Measurements from ENCODE around the gene LGR6. TPM values are rescaled to one million over a fixed set of nuclear protein-coding genes. Genes with fewer than 3 reads are reported as not detected.

LGR6 gene
- polyA plus RNA-seq, 1 donor from 2014 or later = not detected

DNA sequence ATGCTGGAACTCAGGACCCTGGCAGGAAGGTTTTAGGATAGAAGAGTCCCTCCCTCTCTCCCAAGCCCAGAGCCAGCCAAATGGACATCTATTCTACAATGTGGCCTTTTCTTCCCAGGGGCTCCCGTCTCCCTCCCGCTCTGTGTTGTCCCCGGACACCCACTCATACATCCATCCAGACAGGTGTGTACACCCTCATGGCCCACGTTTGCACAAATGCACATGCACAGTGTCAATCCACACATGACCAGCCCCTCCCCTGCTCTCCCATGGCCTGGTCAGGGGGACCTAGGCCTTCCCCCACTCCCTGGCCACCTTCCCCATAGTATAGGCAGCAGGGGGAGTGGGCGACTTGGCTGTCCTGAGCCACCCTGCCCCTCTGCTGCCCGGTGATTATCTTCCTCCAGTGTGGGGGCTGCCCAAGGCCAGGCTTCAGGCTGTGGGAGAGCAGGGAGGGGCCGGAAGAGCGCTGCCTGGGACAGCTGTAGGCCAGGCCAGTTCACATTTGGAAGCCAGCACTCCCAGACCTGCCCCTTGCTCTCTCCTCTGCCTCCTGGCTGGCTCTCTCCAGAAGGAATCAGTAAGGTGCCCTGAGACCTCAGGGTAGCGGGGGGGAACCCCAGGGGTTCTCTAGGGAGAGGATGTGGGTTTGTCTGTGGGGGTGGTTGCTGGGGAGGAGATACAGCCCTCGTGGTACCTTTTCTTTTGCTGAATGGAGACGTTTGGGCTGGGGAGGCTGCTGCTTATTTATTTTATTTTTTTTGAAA is 29.1 kb upstream of the LGR6 start:
- H3K4me2 ChIP-seq (ENCODE audit: low read length) = no peak overlapping the region
- no peaks in the 10 kb centered on the region for H3K9me3 ChIP-seq (ENCODE audit: low read length)
- no peaks in the 10 kb centered on the region for H4K20me1 ChIP-seq (ENCODE audit: insufficient read depth)
- H3K79me2 ChIP-seq (replicated peaks; ENCODE audit: insufficient read depth, low read length) = no peaks in the 10 kb centered on the region
- no peak overlapping the region for H3K9ac ChIP-seq (ENCODE audit: low read length)
- H3K4me3 ChIP-seq (ENCODE audit: low read length) = no peak overlapping the region
- TF ChIP-seq CTCF (IDR thresholded peaks at IDR 0.05; ENCODE audit: poor library complexity, severe bottlenecking) (no peak), EP300 (conservative IDR thresholded peaks at IDR 0.05; ENCODE audit: poor library complexity, severe bottlenecking) (no peak), POLR2AphosphoS5 (IDR thresholded peaks at IDR 0.05) (no peak), MXI1 (conservative IDR thresholded peaks at IDR 0.05; ENCODE audit: poor library complexity, severe bottlenecking) (no peak), RAD21 (conservative IDR thresholded peaks at IDR 0.05) (no peak), SMC3 (conservative IDR thresholded peaks at IDR 0.05; ENCODE audit: poor library complexity) (no peak), EZH2 (IDR thresholded peaks at IDR 0.05; ENCODE audit: borderline replicate concordance, insufficient read depth, low read length, poor library complexity, severe bottlenecking) (no peak), TAF1 (IDR thresholded peaks at IDR 0.05; ENCODE audit: low read depth) (no peak)
- TF ChIP-seq, protein P1, sequence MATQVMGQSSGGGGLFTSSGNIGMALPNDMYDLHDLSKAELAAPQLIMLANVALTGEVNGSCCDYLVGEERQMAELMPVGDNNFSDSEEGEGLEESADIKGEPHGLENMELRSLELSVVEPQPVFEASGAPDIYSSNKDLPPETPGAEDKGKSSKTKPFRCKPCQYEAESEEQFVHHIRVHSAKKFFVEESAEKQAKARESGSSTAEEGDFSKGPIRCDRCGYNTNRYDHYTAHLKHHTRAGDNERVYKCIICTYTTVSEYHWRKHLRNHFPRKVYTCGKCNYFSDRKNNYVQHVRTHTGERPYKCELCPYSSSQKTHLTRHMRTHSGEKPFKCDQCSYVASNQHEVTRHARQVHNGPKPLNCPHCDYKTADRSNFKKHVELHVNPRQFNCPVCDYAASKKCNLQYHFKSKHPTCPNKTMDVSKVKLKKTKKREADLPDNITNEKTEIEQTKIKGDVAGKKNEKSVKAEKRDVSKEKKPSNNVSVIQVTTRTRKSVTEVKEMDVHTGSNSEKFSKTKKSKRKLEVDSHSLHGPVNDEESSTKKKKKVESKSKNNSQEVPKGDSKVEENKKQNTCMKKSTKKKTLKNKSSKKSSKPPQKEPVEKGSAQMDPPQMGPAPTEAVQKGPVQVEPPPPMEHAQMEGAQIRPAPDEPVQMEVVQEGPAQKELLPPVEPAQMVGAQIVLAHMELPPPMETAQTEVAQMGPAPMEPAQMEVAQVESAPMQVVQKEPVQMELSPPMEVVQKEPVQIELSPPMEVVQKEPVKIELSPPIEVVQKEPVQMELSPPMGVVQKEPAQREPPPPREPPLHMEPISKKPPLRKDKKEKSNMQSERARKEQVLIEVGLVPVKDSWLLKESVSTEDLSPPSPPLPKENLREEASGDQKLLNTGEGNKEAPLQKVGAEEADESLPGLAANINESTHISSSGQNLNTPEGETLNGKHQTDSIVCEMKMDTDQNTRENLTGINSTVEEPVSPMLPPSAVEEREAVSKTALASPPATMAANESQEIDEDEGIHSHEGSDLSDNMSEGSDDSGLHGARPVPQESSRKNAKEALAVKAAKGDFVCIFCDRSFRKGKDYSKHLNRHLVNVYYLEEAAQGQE (IDR thresholded peaks at IDR 0.05; ENCODE audit: borderline replicate concordance) = no peak
- H3K27me3 ChIP-seq (ENCODE audit: insufficient read depth, low read depth, low read length) = no peaks in the 10 kb centered on the region
- no peaks in the 10 kb centered on the region for H3F3A ChIP-seq (ENCODE audit: insufficient read depth, low read length, poor library complexity, severe bottlenecking)
- no peak overlapping the region for H3K27ac ChIP-seq (ENCODE audit: low read length)
- no peaks in the 10 kb centered on the region for H3K9me2 ChIP-seq (ENCODE audit: insufficient read depth, low read length)
- H3K36me3 ChIP-seq (ENCODE audit: insufficient read depth, low read length) = no peaks in the 10 kb centered on the region
- H2AFZ ChIP-seq (ENCODE audit: low read depth, low read length) = no peak overlapping the region

- no peaks in the 10 kb centered on the region for H3K9me3 ChIP-seq (ENCODE audit: low read length)
- H3K4me3 ChIP-seq (ENCODE audit: low read length) = no peak overlapping the region
- TF ChIP-seq MXI1 (conservative IDR thresholded peaks at IDR 0.05; ENCODE audit: poor library complexity, severe bottlenecking) = no peak
- TF ChIP-seq POLR2AphosphoS5 (IDR thresholded peaks at IDR 0.05) = no peak
- no peak for TF ChIP-seq SMC3 (conservative IDR thresholded peaks at IDR 0.05; ENCODE audit: poor library complexity)
- TF ChIP-seq CTCF (IDR thresholded peaks at IDR 0.05; ENCODE audit: poor library complexity, severe bottlenecking) = no peak
- TF ChIP-seq, protein P1 (IDR thresholded peaks at IDR 0.05; ENCODE audit: borderline replicate concordance) = no peak
- TF ChIP-seq EZH2 (IDR thresholded peaks at IDR 0.05; ENCODE audit: borderline replicate concordance, insufficient read depth, low read length, poor library complexity, severe bottlenecking) = no peak
- no peak for TF ChIP-seq TAF1 (IDR thresholded peaks at IDR 0.05; ENCODE audit: low read depth)
- no peak for TF ChIP-seq RAD21 (conservative IDR thresholded peaks at IDR 0.05)
- no peak for TF ChIP-seq EP300 (conservative IDR thresholded peaks at IDR 0.05; ENCODE audit: poor library complexity, severe bottlenecking)
- H3K4me2 ChIP-seq (ENCODE audit: low read length) = no peak overlapping the region
- H3K27ac ChIP-seq (ENCODE audit: low read length) = no peak overlapping the region
- no peaks in the 10 kb centered on the region for H3K79me2 ChIP-seq (replicated peaks; ENCODE audit: insufficient read depth, low read length)
- H3K27me3 ChIP-seq (ENCODE audit: insufficient read depth, low read depth, low read length) = no peaks in the 10 kb centered on the region
- H3K36me3 ChIP-seq (ENCODE audit: insufficient read depth, low read length) = no peaks in the 10 kb centered on the region
- H3K9ac ChIP-seq (ENCODE audit: low read length) = no peak overlapping the region
- H2AFZ ChIP-seq (ENCODE audit: low read depth, low read length) = no peak overlapping the region
- H4K20me1 ChIP-seq (ENCODE audit: insufficient read depth) = no peaks in the 10 kb centered on the region
- H3K9me2 ChIP-seq (ENCODE audit: insufficient read depth, low read length) = no peaks in the 10 kb centered on the region
- H3F3A ChIP-seq (ENCODE audit: insufficient read depth, low read length, poor library complexity, severe bottlenecking) = no peaks in the 10 kb centered on the region
Measured at GRCh38 chr1:202165267-202165941, 28.2 kb upstream of the LGR6 start.
